A549 (cell line): Measurements from ENCODE around the gene CHN1. TPM values are rescaled to one million over a fixed set of nuclear protein-coding genes. Genes with fewer than 3 reads are reported as not detected.

Source experiments
- ATAC-seq, 2 experiments: fragments of 200-7000 bp in 1 of 2; fragments of >200 bp in 1 of 2; cut with Nextera tagmentation in 1 of 2; cut with Tn5 transposase in 1 of 2; 3 replicates each; pipeline versions ENCODE4 v1.8.0 to v1.9.1; 2018 to 2020; ENCODE audit warnings: mild to moderate bottlenecking in 1 of 2, moderate library complexity in 1 of 2
- CTCF ChIA-PET: fragments of 300-600 bp; sonication (Branson Sonifier 250); formaldehyde crosslinking; extraction: SDS; loops from one replicate; lab custom pipeline; 2021; ENCODE audit warnings: antibody characterized with exemption, inconsistent platforms; lab: Yijun Ruan, JAX
- POLR2A ChIA-PET: fragments of 350-600 bp; formaldehyde crosslinking; extraction: SDS; loops from one replicate; lab custom pipeline; 2021; ENCODE audit warnings: antibody characterized with exemption, inconsistent platforms; lab: Yijun Ruan, JAX
- DNase-seq, 2 experiments: peaks; one replicate each; pipeline versions ENCODE4 v3.0.0 to v3.0.0-alpha.2; 2011 to 2016; ENCODE audit warnings: low read depth in 1 of 2, low spot score in 1 of 2
- FAIRE-seq: peaks from 2 replicates; lab custom pipeline; 2011; peaks lifted over from hg19 to GRCh38; lab: Jason Lieb, UNC
- H3K27ac ChIP-seq, 2 experiments: fragments of >200 bp; sonication (Bioruptor Twin); formaldehyde crosslinking; 3 replicates each; pipeline ENCODE4 v1.5.1; 2016 to 2017
- H3K4me1 ChIP-seq: fragments of >200 bp; sonication (Bioruptor Twin); formaldehyde crosslinking; 3 replicates; pipeline ENCODE4 v1.6.1; 2016
- H3K4me2 ChIP-seq: fragments of >200 bp; sonication (Bioruptor Twin); formaldehyde crosslinking; 3 replicates; pipeline ENCODE4 v1.6.1; 2016
- H3K4me3 ChIP-seq: fragments of >200 bp; sonication (Bioruptor Twin); formaldehyde crosslinking; 3 replicates; pipeline ENCODE4 v1.5.1; 2016
- H3K9me3 ChIP-seq: fragments of >200 bp; sonication (Bioruptor Twin); formaldehyde crosslinking; 3 replicates; pipeline ENCODE4 v1.6.1; 2016
- ATOH8 ChIP-seq: fragments of 250-450 bp; sonication (Bioruptor Pico); IDR thresholded peaks from 2 replicates; pipeline ENCODE4 v1.5.0; 2020; ENCODE audit warnings: low read depth, mild to moderate bottlenecking, moderate library complexity
- BCL3 ChIP-seq: fragments of >200 bp; sonication (Bioruptor Twin); formaldehyde crosslinking; IDR thresholded peaks from 3 replicates; pipeline ENCODE4 v1.6.1; 2016
- CBX2 ChIP-seq: fragments of 200-600 bp; sonication (generic); IDR thresholded peaks from 2 replicates; pipeline ENCODE4 v1.6.1; 2016; ENCODE audit warnings: low read depth, mild to moderate bottlenecking, borderline replicate concordance
- CBX8 ChIP-seq: fragments of 200-600 bp; sonication (generic); IDR thresholded peaks from 2 replicates; pipeline ENCODE4 v1.6.1; 2016
- CHD2 ChIP-seq: fragments of 150-350 bp; IDR thresholded peaks from 2 replicates; pipeline ENCODE4 v1.6.1; 2014; ENCODE audit warnings: low read length; ENCODE audit not compliant: partially characterized antibody
- CTCF ChIP-seq: fragments of >200 bp; sonication (Bioruptor Twin); formaldehyde crosslinking; IDR thresholded peaks from 3 replicates; pipeline ENCODE4 v1.5.1; 2016
- EHF ChIP-seq: fragments of 250-450 bp; sonication (Bioruptor Pico); IDR thresholded peaks from 2 replicates; pipeline ENCODE4 v1.5.0; 2020; ENCODE audit warnings: mild to moderate bottlenecking
- EP300 ChIP-seq, 2 experiments: fragments of >200 bp; sonication (Bioruptor Twin); formaldehyde crosslinking; IDR thresholded peaks; 2 replicates in 1 of 2; 3 replicates in 1 of 2; pipeline ENCODE4 v1.6.1; 2016 to 2017
- FOSB ChIP-seq: fragments of 250-450 bp; sonication (Bioruptor Pico); IDR thresholded peaks from 2 replicates; pipeline ENCODE4 v1.5.0; 2020; ENCODE audit warnings: mild to moderate bottlenecking, moderate library complexity
- FOXS1 ChIP-seq: fragments of 250-450 bp; sonication (Bioruptor Pico); IDR thresholded peaks from 2 replicates; pipeline ENCODE4 v1.5.0; 2020; ENCODE audit warnings: mild to moderate bottlenecking, moderate library complexity
- HOXB13 ChIP-seq: fragments of 250-450 bp; sonication (Bioruptor Pico); IDR thresholded peaks from 2 replicates; pipeline ENCODE4 v1.5.0; 2020; ENCODE audit warnings: low read depth, mild to moderate bottlenecking, moderate library complexity
- KDM5A ChIP-seq: fragments of 200-600 bp; sonication (generic); IDR thresholded peaks from 2 replicates; pipeline ENCODE4 v1.6.1; 2016; ENCODE audit warnings: antibody characterized with exemption, mild to moderate bottlenecking
- MAZ ChIP-seq: fragments of 150-350 bp; IDR thresholded peaks from 2 replicates; pipeline ENCODE4 v1.6.1; 2014; ENCODE audit warnings: antibody characterized with exemption, low read depth, low read length, borderline replicate concordance
- NR3C1 ChIP-seq: fragments of >200 bp; sonication (Bioruptor Twin); formaldehyde crosslinking; IDR thresholded peaks from 3 replicates; pipeline ENCODE4 v1.6.1; 2017
- POLR2AphosphoS2 ChIP-seq: conservative IDR thresholded peaks from 2 replicates; pipeline ENCODE4 v1.6.1; 2012; ENCODE audit warnings: low read length, improper control_type of control experiment, inconsistent platforms
- RARB ChIP-seq: fragments of 250-450 bp; sonication (Bioruptor Pico); IDR thresholded peaks from 2 replicates; pipeline ENCODE4 v1.8.0; 2021; ENCODE audit warnings: mild to moderate bottlenecking, moderate library complexity
- RNF2 ChIP-seq: fragments of 200-600 bp; sonication (generic); IDR thresholded peaks from 2 replicates; pipeline ENCODE4 v1.6.1; 2016; ENCODE audit warnings: low read depth, mild to moderate bottlenecking, antibody characterized with exemption, moderate library complexity, borderline replicate concordance
- SMC3 ChIP-seq: fragments of >200 bp; sonication (Bioruptor Twin); formaldehyde crosslinking; IDR thresholded peaks from 3 replicates; pipeline ENCODE4 v1.6.1; 2018; ENCODE audit warnings: inconsistent platforms
- TFCP2L1 ChIP-seq: fragments of 250-450 bp; sonication (Bioruptor Pico); IDR thresholded peaks from 2 replicates; pipeline ENCODE4 v1.5.0; 2021; ENCODE audit warnings: mild to moderate bottlenecking
- ZC3H11A ChIP-seq: fragments of 450-650 bp; IDR thresholded peaks from 2 replicates; pipeline ENCODE4 v1.6.1; 2014; ENCODE audit warnings: antibody characterized with exemption, mild to moderate bottlenecking
- ZSCAN20 ChIP-seq: fragments of 250-450 bp; sonication (Bioruptor Pico); IDR thresholded peaks from 2 replicates; pipeline ENCODE4 v1.8.0; 2022; ENCODE audit warnings: mild to moderate bottlenecking, moderate library complexity
- WGBS: methylation state at CpG from one replicate; pipeline ENCODE4 v1.1.6; 2017; ENCODE audit errors: missing lambda C conversion rate; 5-methylcytosine and 5-hydroxymethylcytosine counted together
- polyA plus RNA-seq, 4 experiments: library from polyadenylated mRNA; depleted of rRNA in 3 of 4; stranded (reverse); fragments of >200 nt; fragmentation: RNase III in 1 of 4; extraction: RNeasy Plus Mini Kit Qiagen cat#74134 plus additional on column Dnase treatment in 1 of 4; gene quantifications; 2 replicates in 3 of 4; 3 replicates in 1 of 4; pipeline ENCODE4 v1.2.3, GENCODE V29; 2011 to 2017
- TF ChIP-seq, protein P1 (sequence below): IDR thresholded peaks from 2 replicates; pipeline ENCODE4 v1.6.1; 2012
- TF ChIP-seq, protein P2 (sequence below): fragments of 200-600 bp; sonication (generic); IDR thresholded peaks from 2 replicates; pipeline ENCODE4 v1.6.1; 2016; ENCODE audit warnings: antibody characterized with exemption, mild to moderate bottlenecking, moderate library complexity
- TF ChIP-seq, protein P3 (sequence below): fragments of 450-650 bp; IDR thresholded peaks from 2 replicates; pipeline ENCODE4 v1.6.1; 2014; ENCODE audit warnings: antibody characterized with exemption
- TF ChIP-seq, protein P4 (sequence below): fragments of >200 bp; sonication (Bioruptor Twin); formaldehyde crosslinking; IDR thresholded peaks from 2 replicates; pipeline ENCODE4 v1.6.1; 2016

Gene CHN1
- polyA plus RNA-seq, 2 of the 4 experiments (the other 2 are of a cell fraction): 20.9 to 46.6 TPM

DNA sequence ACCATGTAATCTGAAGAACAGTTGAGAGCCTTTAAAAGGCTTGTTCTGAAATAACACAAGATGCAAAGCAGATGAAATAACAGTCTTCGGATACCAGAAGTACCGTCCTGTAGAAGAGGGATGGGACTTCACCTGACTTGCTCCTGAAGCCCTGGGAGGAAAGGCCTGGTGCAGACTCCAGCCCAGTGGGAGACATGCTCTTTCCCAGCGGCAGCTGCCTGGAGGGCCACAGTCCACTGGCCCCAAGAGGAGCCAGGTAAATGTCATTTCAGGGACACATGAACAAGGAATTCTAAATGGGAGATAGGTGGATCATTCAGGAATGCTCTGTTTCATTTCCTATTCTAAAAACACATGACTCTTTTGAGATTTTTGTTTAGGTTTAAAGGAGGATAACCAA lies 22.6 kb upstream of the CHN1 start:
- H3K4me1 ChIP-seq: no peaks in the 10 kb centered on the region
- 96% methylated on average over 3 of the region's 3 CpGs for WGBS
- no peak overlapping the region for H3K27ac ChIP-seq
- H3K4me2 ChIP-seq: no peak overlapping the region
- FAIRE-seq (no peak), ATAC-seq (no peak), DNase-seq (no peak)
- no peak overlapping the region for H3K4me3 ChIP-seq
- CTCF ChIA-PET: no interaction called here
- TF ChIP-seq CHD2: no peak
- TF ChIP-seq MAZ: no peak
- TF ChIP-seq, protein P1, sequence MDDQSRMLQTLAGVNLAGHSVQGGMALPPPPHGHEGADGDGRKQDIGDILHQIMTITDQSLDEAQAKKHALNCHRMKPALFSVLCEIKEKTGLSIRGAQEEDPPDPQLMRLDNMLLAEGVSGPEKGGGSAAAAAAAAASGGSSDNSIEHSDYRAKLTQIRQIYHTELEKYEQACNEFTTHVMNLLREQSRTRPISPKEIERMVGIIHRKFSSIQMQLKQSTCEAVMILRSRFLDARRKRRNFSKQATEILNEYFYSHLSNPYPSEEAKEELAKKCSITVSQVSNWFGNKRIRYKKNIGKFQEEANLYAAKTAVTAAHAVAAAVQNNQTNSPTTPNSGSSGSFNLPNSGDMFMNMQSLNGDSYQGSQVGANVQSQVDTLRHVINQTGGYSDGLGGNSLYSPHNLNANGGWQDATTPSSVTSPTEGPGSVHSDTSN: no peak
- no peak for TF ChIP-seq ZSCAN20 (CRISPR knock-in tag)
- TF ChIP-seq, protein P2, sequence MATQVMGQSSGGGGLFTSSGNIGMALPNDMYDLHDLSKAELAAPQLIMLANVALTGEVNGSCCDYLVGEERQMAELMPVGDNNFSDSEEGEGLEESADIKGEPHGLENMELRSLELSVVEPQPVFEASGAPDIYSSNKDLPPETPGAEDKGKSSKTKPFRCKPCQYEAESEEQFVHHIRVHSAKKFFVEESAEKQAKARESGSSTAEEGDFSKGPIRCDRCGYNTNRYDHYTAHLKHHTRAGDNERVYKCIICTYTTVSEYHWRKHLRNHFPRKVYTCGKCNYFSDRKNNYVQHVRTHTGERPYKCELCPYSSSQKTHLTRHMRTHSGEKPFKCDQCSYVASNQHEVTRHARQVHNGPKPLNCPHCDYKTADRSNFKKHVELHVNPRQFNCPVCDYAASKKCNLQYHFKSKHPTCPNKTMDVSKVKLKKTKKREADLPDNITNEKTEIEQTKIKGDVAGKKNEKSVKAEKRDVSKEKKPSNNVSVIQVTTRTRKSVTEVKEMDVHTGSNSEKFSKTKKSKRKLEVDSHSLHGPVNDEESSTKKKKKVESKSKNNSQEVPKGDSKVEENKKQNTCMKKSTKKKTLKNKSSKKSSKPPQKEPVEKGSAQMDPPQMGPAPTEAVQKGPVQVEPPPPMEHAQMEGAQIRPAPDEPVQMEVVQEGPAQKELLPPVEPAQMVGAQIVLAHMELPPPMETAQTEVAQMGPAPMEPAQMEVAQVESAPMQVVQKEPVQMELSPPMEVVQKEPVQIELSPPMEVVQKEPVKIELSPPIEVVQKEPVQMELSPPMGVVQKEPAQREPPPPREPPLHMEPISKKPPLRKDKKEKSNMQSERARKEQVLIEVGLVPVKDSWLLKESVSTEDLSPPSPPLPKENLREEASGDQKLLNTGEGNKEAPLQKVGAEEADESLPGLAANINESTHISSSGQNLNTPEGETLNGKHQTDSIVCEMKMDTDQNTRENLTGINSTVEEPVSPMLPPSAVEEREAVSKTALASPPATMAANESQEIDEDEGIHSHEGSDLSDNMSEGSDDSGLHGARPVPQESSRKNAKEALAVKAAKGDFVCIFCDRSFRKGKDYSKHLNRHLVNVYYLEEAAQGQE: no peak
- TF ChIP-seq CBX2: no peak
- TF ChIP-seq EHF: no peak
- TF ChIP-seq RARB (CRISPR knock-in tag): no peak
- TF ChIP-seq BCL3: no peak
- no peak for TF ChIP-seq KDM5A
- TF ChIP-seq HOXB13 (CRISPR knock-in tag): no peak
- TF ChIP-seq, protein P3, sequence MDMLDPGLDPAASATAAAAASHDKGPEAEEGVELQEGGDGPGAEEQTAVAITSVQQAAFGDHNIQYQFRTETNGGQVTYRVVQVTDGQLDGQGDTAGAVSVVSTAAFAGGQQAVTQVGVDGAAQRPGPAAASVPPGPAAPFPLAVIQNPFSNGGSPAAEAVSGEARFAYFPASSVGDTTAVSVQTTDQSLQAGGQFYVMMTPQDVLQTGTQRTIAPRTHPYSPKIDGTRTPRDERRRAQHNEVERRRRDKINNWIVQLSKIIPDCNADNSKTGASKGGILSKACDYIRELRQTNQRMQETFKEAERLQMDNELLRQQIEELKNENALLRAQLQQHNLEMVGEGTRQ: no peak
- no peak for TF ChIP-seq FOXS1 (CRISPR knock-in tag)
- TF ChIP-seq ATOH8 (CRISPR knock-in tag): no peak
- TF ChIP-seq, protein P4, sequence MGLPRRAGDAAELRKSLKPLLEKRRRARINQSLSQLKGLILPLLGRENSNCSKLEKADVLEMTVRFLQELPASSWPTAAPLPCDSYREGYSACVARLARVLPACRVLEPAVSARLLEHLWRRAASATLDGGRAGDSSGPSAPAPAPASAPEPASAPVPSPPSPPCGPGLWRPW: no peak
- no peak for TF ChIP-seq POLR2AphosphoS2
- POLR2A ChIA-PET: no interaction called here
- H3K9me3 ChIP-seq: no peaks in the 10 kb centered on the region; the same call in 2 of the 3 replicates

GRCh38 chr2:175026385-175026784 lies 21.2 kb upstream of the CHN1 start:
- WGBS: 91% methylated on average over 2 of the region's 2 CpGs
- Histone ChIP-seq H3K9me3 (no peaks in the 10 kb centered on the region; the same call in 2 of the 3 replicates), H3K4me3 (no peak overlapping the region), H3K4me2 (no peak overlapping the region), H3K27ac (no peak overlapping the region), H3K4me1 (no peaks in the 10 kb centered on the region)
- POLR2A ChIA-PET: no interaction called here
- ATAC-seq: no peak
- CTCF ChIA-PET: interaction anchor here (0.7 kb wide), 1 partner anchor 1994 kb away, joined by 3 read pairs; no protein-coding TSS in a partner anchor
- no peak for FAIRE-seq
- DNase-seq: no peak
- TF ChIP-seq RARB (CRISPR knock-in tag): no peak
- TF ChIP-seq NR3C1: no peak
- no peak for TF ChIP-seq CHD2
- TF ChIP-seq RNF2: no peak
- no peak for TF ChIP-seq FOSB (CRISPR knock-in tag)
- no peak; the same call in 1 of the 2 replicates for TF ChIP-seq ZC3H11A
- TF ChIP-seq CBX2: no peak
- TF ChIP-seq TFCP2L1 (CRISPR knock-in tag): no peak
- TF ChIP-seq EP300 (IDR thresholded peaks at IDR 0.05): no peak
- TF ChIP-seq, protein P1: no peak
- TF ChIP-seq CTCF: no peak
- no peak for TF ChIP-seq CBX8
- TF ChIP-seq POLR2AphosphoS2: no peak
- TF ChIP-seq SMC3: no peak
